HCT116 (cell line): ENCODE results near the gene IRAG1. TPM values are rescaled to one million over a fixed set of nuclear protein-coding genes. Genes with fewer than 3 reads are reported as not detected.

ENCODE experiments used
- ATAC-seq: fragments of 200-7000 bp; cut with Tn5 transposase; 2 replicates; pipeline ENCODE4 v1.9.1; 2020; ENCODE audit warnings: mild to moderate bottlenecking, moderate library complexity
- BruUV-seq: library from RNA; stranded (reverse); fragments of 400-500 nt; replicated peaks from 2 replicates; lab custom pipeline; 2021; lab: Mats Ljungman, UMichigan
- CTCF ChIA-PET: fragments of 300-600 bp; sonication (Branson Sonifier 250); formaldehyde crosslinking; loops from one replicate; lab custom pipeline; 2021; ENCODE audit warnings: antibody characterized with exemption; lab: Charles Lee
- POLR2A ChIA-PET: fragments of 300-600, 350-600 bp; sonication (Branson Sonifier 250); formaldehyde crosslinking; loops from one replicate; lab custom pipeline; 2021; ENCODE audit warnings: antibody characterized with exemption; lab: Charles Lee
- RAD21 ChIA-PET, 2 experiments: fragments of 300-600 bp; sonication (Branson Sonifier 250); formaldehyde crosslinking; loops; one replicate each; lab custom pipeline; 2023; ENCODE audit warnings: low total read pairs in 2 of 2; ENCODE audit not compliant: uncharacterized antibody in 2 of 2, unreplicated experiment in 2 of 2, low non-redundant PET in 1 of 2; lab: Charles Lee
- DNase-seq: peaks from one replicate; pipeline ENCODE4 v3.0.0-alpha.2; 2010; ENCODE audit warnings: low read depth, low spot score
- H2AFZ ChIP-seq: fragments of 200-600 bp; shearing (Covaris generic), sonication (generic); 2 replicates; pipeline ENCODE4 v1.6.1; 2017; ENCODE audit warnings: low read depth, mixed run types, mixed read lengths, antibody characterized with exemption, low read length; ENCODE audit not compliant: poor library complexity, severe bottlenecking
- H3K27ac ChIP-seq: 2 replicates; pipeline ENCODE4 v1.5.1; 2012; ENCODE audit warnings: low read depth, low read length
- H3K27me3 ChIP-seq: fragments of 200-600 bp; sonication (generic); 2 replicates; pipeline ENCODE4 v1.6.1; 2016; ENCODE audit warnings: mixed run types, low read length, mixed read lengths; ENCODE audit not compliant: insufficient read depth
- H3K36me3 ChIP-seq, 2 experiments: fragments of 200-500 bp in 1 of 2; fragments of 200-600 bp in 1 of 2; sonication (Bioruptor generic) in 1 of 2; sonication (generic) in 1 of 2; 2 replicates each; pipeline versions ENCODE4 v1.5.1 to v1.6.1; 2014 to 2016; ENCODE audit warnings: low read length in 2 of 2, inconsistent platforms in 1 of 2, mixed read lengths in 1 of 2, mixed run types in 1 of 2; ENCODE audit not compliant: insufficient read depth in 2 of 2, control insufficient read depth in 1 of 2
- H3K4me1 ChIP-seq, 2 experiments: fragments of 200-600 bp in 1 of 2; sonication (generic) in 1 of 2; 2 replicates each; pipeline versions ENCODE4 v1.5.1 to v1.6.1; 2012 to 2017; ENCODE audit warnings: low read length in 2 of 2, inconsistent platforms in 1 of 2, mild to moderate bottlenecking in 1 of 2, mixed read lengths in 1 of 2, mixed run types in 1 of 2, moderate library complexity in 1 of 2; ENCODE audit not compliant: insufficient read depth in 2 of 2, control insufficient read depth in 1 of 2
- H3K4me2 ChIP-seq: fragments of 200-600 bp; sonication (generic); 2 replicates; pipeline ENCODE4 v1.6.1; 2017; ENCODE audit warnings: mixed run types, low read length, mixed read lengths
- H3K4me3 ChIP-seq, 2 experiments: fragments of 200-600 bp in 1 of 2; sonication (generic) in 1 of 2; replicated peaks in 1 of 2; 2 replicates each; pipeline ENCODE4 v1.5.1; 2011 to 2016; ENCODE audit warnings: low read length in 2 of 2, control low read depth in 1 of 2, low read depth in 1 of 2, mild to moderate bottlenecking in 1 of 2, mixed read lengths in 1 of 2, mixed run types in 1 of 2
- H3K79me2 ChIP-seq: fragments of 200-600 bp; sonication (generic); 2 replicates; pipeline ENCODE4 v1.6.1; 2017; ENCODE audit warnings: mild to moderate bottlenecking, mixed run types, low read length, moderate library complexity, mixed read lengths; ENCODE audit not compliant: insufficient read depth
- H3K9ac ChIP-seq: fragments of 200-600 bp; sonication (generic); 2 replicates; pipeline ENCODE4 v1.6.1; 2016; ENCODE audit warnings: low read length, mixed read lengths
- H3K9me2 ChIP-seq: fragments of 200-600 bp; sonication (generic), shearing (Covaris generic); 2 replicates; pipeline ENCODE4 v1.6.1; 2017; ENCODE audit warnings: mixed run types, mild to moderate bottlenecking, moderate library complexity; ENCODE audit not compliant: insufficient read depth
- H3K9me3 ChIP-seq, 2 experiments: fragments of 200-500 bp in 1 of 2; fragments of 200-600 bp in 1 of 2; sonication (Bioruptor generic) in 1 of 2; sonication (generic) in 1 of 2; 2 replicates each; pipeline ENCODE4 v1.6.1; 2014 to 2017; ENCODE audit warnings: low read length in 2 of 2, mixed read lengths in 2 of 2, inconsistent platforms in 1 of 2, low read depth in 1 of 2, mild to moderate bottlenecking in 1 of 2, mixed run types in 1 of 2, moderate library complexity in 1 of 2; ENCODE audit not compliant: control insufficient read depth in 1 of 2, insufficient read depth in 1 of 2
- H4K20me1 ChIP-seq: fragments of 200-600 bp; sonication (generic), shearing (Covaris generic); 2 replicates; pipeline ENCODE4 v1.6.1; 2017; ENCODE audit warnings: mixed run types, mild to moderate bottlenecking, moderate library complexity; ENCODE audit not compliant: insufficient read depth
- CBX3 ChIP-seq: IDR thresholded peaks from 2 replicates; pipeline ENCODE4 v1.6.1; 2012; ENCODE audit warnings: low read depth
- EZH2 ChIP-seq: fragments of 200-600 bp; sonication (generic); IDR thresholded peaks from 2 replicates; pipeline ENCODE4 v1.6.1; 2017; ENCODE audit warnings: antibody characterized with exemption, mixed run types
- REST ChIP-seq: IDR thresholded peaks from 2 replicates; pipeline ENCODE4 v1.6.1; 2012; ENCODE audit warnings: low read depth
- SP1 ChIP-seq: IDR thresholded peaks from 2 replicates; pipeline ENCODE4 v1.6.1; 2012; ENCODE audit warnings: low read depth
- TCF7L2 ChIP-seq: IDR thresholded peaks from 2 replicates; pipeline ENCODE4 v1.7.0; 2011; ENCODE audit warnings: borderline replicate concordance, inconsistent platforms; ENCODE audit not compliant: insufficient read depth, insufficient read length; ENCODE audit errors: extremely low read depth
- YY1 ChIP-seq: IDR thresholded peaks from 2 replicates; pipeline ENCODE4 v1.6.1; 2011; ENCODE audit warnings: low read length, low read depth, moderate library complexity, mild to moderate bottlenecking; ENCODE audit not compliant: insufficient replicate concordance; ENCODE audit errors: extremely low read depth
- ZFX ChIP-seq: fragments of 450-650 bp; IDR thresholded peaks from 2 replicates; pipeline ENCODE4 v1.6.1; 2017
- intact Hi-C: fragments of 100-400 bp; cut with micrococcal nuclease; formaldehyde crosslinking; loops from 2 replicates; pipeline ENCODE4 v1.10.0; 2022
- total RNA-seq: library from RNA; stranded (reverse); gene quantifications from one replicate; pipeline ENCODE4 v1.2.1, GENCODE V29; 2021; ENCODE audit not compliant: unreplicated experiment
- TF ChIP-seq, protein P1 (sequence below): IDR thresholded peaks from 2 replicates; pipeline ENCODE4 v1.6.1; 2012

IRAG1 gene
- total RNA-seq, 1 experiment from 2014 or later = 3.7 TPM

DNA sequence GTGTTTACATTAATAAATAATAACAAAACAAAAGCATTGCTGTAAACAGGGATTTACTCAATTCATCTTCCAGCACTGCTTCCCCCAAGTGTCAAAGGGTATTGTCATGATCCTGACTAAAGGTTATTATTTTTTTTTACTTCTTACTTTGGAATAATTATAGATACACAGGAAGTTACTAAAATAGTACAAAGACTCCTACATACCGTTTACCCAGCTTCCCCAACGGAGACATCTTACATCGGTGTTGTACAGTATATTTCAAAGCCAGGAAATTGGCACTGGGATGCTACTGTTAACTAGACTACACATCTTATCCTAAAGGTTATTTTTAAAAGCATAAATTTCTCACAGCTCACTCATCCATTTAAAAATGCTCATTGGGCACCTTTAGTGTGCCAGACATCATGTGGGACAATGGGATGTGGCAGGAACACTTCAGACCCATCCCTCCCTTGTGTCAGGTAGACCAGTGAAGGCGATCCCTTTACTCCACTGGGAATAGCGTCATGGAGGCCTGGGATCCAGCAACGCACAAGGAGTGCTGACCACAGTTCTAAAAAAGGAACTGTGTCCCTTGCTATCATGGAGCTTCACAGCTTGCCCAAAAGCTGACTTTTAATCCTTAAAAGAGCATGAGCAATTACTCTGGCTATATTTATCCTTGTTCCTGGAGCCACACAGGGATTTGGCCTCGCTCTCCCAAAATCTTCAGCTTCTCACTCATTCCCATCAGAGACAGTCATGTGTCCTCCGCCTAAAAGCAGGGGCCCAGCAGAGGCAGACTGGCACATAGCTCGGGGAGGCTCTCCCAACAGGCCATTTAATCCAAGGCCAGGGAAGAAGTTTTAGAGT lies 3.1 kb upstream of the IRAG1 start:
- Histone ChIP-seq H3K4me1 (peaks cover 2 to 30% of the 10 kb centered on the region in 2 experiments), H2AFZ (no peak overlapping the region), H3K79me2 (no peaks in the 10 kb centered on the region), H3K4me2 (no peak overlapping the region), H3K9me2 (no peaks in the 10 kb centered on the region), H4K20me1 (no peaks in the 10 kb centered on the region), H3K27ac (no peak overlapping the region), H3K9ac (no peak overlapping the region)
- POLR2A ChIA-PET = no interaction called here
- ATAC-seq = no peak
- CTCF ChIA-PET = no interaction called here
- RAD21 ChIA-PET = no interaction called here
- no peak for DNase-seq
- no TSS peak for BruUV-seq
- TF ChIP-seq ZFX (no peak), REST (no peak), SP1 (no peak), TCF7L2 (no peak), CBX3 (no peak), EZH2 (no peak), YY1 (no peak)
- TF ChIP-seq, protein P1, sequence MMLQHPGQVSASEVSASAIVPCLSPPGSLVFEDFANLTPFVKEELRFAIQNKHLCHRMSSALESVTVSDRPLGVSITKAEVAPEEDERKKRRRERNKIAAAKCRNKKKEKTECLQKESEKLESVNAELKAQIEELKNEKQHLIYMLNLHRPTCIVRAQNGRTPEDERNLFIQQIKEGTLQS = no peak
- TF ChIP-seq, all 23 proteins: peak for 0
- no peak overlapping the region for H3K4me3 ChIP-seq
- no peaks in the 10 kb centered on the region for H3K27me3 ChIP-seq
- H3K9me3 ChIP-seq = no peaks in the 10 kb centered on the region
- H3K36me3 ChIP-seq = no peaks in the 10 kb centered on the region
- intact Hi-C loops = no loop called here
